Glomerular visceral epithelial cell (primary cell): ENCODE data around the gene C3orf18.
A peak's percentile ranks its signal among the peaks of the same experiment; 100 is the strongest.

Source experiments
- DNase-seq: peaks from one replicate; pipeline ENCODE4 v3.0.0-alpha.2; 2016; ENCODE audit errors: extremely low spot score

The C3orf18 gene

GRCh38 chr3:50580683-50581458, 13.3 kb upstream of the C3orf18 start:
- DNase-seq: no peak

- no peak for DNase-seq
These were observed 9.8 kb upstream of the C3orf18 start for GRCh38 chr3:50577348-50577747.

GRCh38 chr3:50575372-50575771, 7.8 kb upstream of the C3orf18 start:
- DNase-seq: no peak

GRCh38 chr3:50574444-50574831, 6.9 kb upstream of the C3orf18 start:
- no peak for DNase-seq

- DNase-seq: no peak
These were observed 6.3 kb upstream of the C3orf18 start for GRCh38 chr3:50573566-50574443.

GRCh38 chr3:50572801-50573371, 5.3 kb upstream of the C3orf18 start:
- DNase-seq: no peak

- DNase-seq: peak; percentile 69
These were observed 4.6 kb upstream of the C3orf18 start for GRCh38 chr3:50572158-50572557.

- DNase-seq: no peak
These were observed 3.9 kb upstream of the C3orf18 start for GRCh38 chr3:50571486-50571885.

- DNase-seq: no peak
These were observed 3.1 kb upstream of the C3orf18 start for GRCh38 chr3:50570508-50571279.

- DNase-seq: peak; percentile 94
These were observed 1.6 kb upstream of the C3orf18 start, which contains the start of gene HEMK1 for GRCh38 chr3:50568947-50569749. Gene HEMK1 (plus strand): TSS chr3:50569522. CDS start chr3:50571105, 1,583 bp downstream.

- DNase-seq: no peak
These were observed 549 bp downstream of the C3orf18 start for GRCh38 chr3:50567011-50567385.

GRCh38 chr3:50564321-50564720, 3.2 kb downstream of the C3orf18 start:
- DNase-seq: no peak

GRCh38 chr3:50563867-50564266, 3.7 kb downstream of the C3orf18 start:
- DNase-seq: no peak

GRCh38 chr3:50562861-50563260, 4.7 kb downstream of the C3orf18 start:
- DNase-seq: peak; percentile 55

GRCh38 chr3:50559702-50560101, 7.8 kb downstream of the C3orf18 start:
- DNase-seq: no peak

- no peak for DNase-seq
These were observed 9.6 kb downstream of the C3orf18 start for GRCh38 chr3:50557915-50558314.

- DNase-seq: no peak
These were observed 10.4 kb downstream of the C3orf18 start for GRCh38 chr3:50557106-50557505.

- DNase-seq: no peak
These were observed 13.0 kb downstream of the C3orf18 start for GRCh38 chr3:50554553-50554952.

- no peak for DNase-seq
These were observed 14.9 kb downstream of the C3orf18 start for GRCh38 chr3:50552598-50552997.

GRCh38 chr3:50551681-50552435, 15.7 kb downstream of the C3orf18 start:
- DNase-seq: no peak
